A549 treated with Hydrocortisone at 1 μM for 4 hours (cell line): ENCODE measurements around the gene CHCHD4. TPM values are rescaled to one million over a fixed set of nuclear protein-coding genes. Genes with fewer than 3 reads are reported as not detected.

Source experiments
- total RNA-seq: library from RNA; stranded (reverse); fragments of 200-300 nt; extraction: Qiagen RNA extraction; gene quantifications from 5 replicates; pipeline ENCODE4 v1.2.3, GENCODE V29; 2022

Gene CHCHD4
- 36.9 to 40.2 TPM (median 38.4 TPM) in 5 replicates for total RNA-seq

DNA sequence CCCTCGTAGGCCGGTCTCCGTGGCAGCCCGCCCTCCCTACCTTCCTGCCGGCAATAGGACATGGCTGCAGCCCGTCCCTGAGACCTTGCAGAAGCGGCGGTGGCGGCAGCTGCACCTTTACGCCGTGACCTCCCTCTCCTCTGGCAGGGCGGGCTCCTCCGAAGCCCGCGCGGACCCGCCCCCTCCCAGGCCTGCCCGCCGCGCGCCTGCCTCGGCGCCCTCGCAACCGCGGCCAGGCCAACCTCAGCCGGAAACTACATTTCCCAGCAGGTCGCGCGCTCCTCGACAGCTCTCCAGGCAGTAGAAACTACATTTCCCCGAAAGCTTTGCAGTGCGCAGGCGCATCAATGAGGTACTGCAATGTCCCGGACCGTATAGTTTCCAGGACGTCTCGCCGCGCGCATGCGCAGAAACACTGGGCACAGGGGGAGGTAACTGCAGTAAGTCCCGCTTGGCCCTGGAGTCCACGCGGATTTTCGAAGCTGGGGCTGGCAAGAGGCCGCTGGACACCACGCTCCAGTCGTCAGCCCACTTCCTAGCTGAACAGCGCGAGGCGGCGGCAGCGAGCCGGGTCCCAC is at the start of gene CHCHD4, which contains the start of gene TMEM43:
CHCHD4 (minus strand) TSS at position 256 of the 578 bp plus-strand sequence; CDS start at position 62, 194 bp downstream.
TMEM43 (plus strand) TSS at position 438 of the 578 bp plus-strand sequence. CDS start 142 bp downstream, outside the sequence.

Other genes starting within 250 kb of the CHCHD4 start
- gene WNT7A, start 244.8 kb downstream of the CHCHD4 start, total RNA-seq: 0.03 to 0.09 TPM (median 0.05 TPM) in 5 replicates
- 117 to 150 TPM (median 139 TPM) in 5 replicates for gene TMEM43, start 182 bp upstream of the CHCHD4 start, total RNA-seq
- gene XPC, start 53.7 kb upstream of the CHCHD4 start, total RNA-seq: 29.5 to 38.7 TPM (median 31.8 TPM) in 5 replicates
- 20.1 to 24.1 TPM (median 22.2 TPM) in 5 replicates for gene LSM3, start 53.9 kb upstream of the CHCHD4 start, total RNA-seq